Effector CD4-positive, alpha-beta T cell (primary cell): ENCODE measurements around the gene ST6GAL1.
"Not testable (repeated sequence)": the region's sequence is repeated elsewhere in the genome, so short reads cannot be mapped to it uniquely, and the experiment has no call there.

Experiments
- DNase-seq: peaks from one replicate; pipeline ENCODE4 v3.0.0-alpha.2; 2020

ST6GAL1 gene

GRCh38 chr3:186971106-186971505, 40.8 kb downstream of the ST6GAL1 start:
- not testable (repeated sequence) for DNase-seq

- DNase-seq, result no peak
Measured at GRCh38 chr3:186971578-186971977, 41.3 kb downstream of the ST6GAL1 start.

GRCh38 chr3:186973702-186974101, 43.4 kb downstream of the ST6GAL1 start:
- no peak for DNase-seq

GRCh38 chr3:186974824-186975313, 44.5 kb downstream of the ST6GAL1 start:
- DNase-seq, result no peak

- DNase-seq, result no peak
Measured at GRCh38 chr3:186975726-186976125, 45.4 kb downstream of the ST6GAL1 start.

- no peak for DNase-seq
Measured at GRCh38 chr3:186976837-186977750, 46.8 kb downstream of the ST6GAL1 start.

GRCh38 chr3:186978712-186979111, 48.4 kb downstream of the ST6GAL1 start:
- DNase-seq, result no peak

GRCh38 chr3:186979852-186980251, 49.5 kb downstream of the ST6GAL1 start:
- DNase-seq, result no peak

- DNase-seq, result no peak
Measured at GRCh38 chr3:186980989-186981388, 50.7 kb downstream of the ST6GAL1 start.

GRCh38 chr3:186983659-186984058, 53.3 kb downstream of the ST6GAL1 start:
- no peak for DNase-seq

- DNase-seq, result no peak
Measured at GRCh38 chr3:186984064-186984463, 53.7 kb downstream of the ST6GAL1 start.

GRCh38 chr3:186985661-186986364, 55.5 kb downstream of the ST6GAL1 start:
- DNase-seq, result no peak

GRCh38 chr3:186986406-186986805, 56.1 kb downstream of the ST6GAL1 start:
- no peak for DNase-seq

- no peak for DNase-seq
Measured at GRCh38 chr3:186986816-186987215, 56.5 kb downstream of the ST6GAL1 start.

GRCh38 chr3:186988806-186989205, 58.5 kb downstream of the ST6GAL1 start:
- DNase-seq, result no peak

- DNase-seq, result no peak
Measured at GRCh38 chr3:186989429-186989828, 59.1 kb downstream of the ST6GAL1 start.

GRCh38 chr3:186990277-186990676, 60.0 kb downstream of the ST6GAL1 start:
- no peak for DNase-seq

- no peak for DNase-seq
Measured at GRCh38 chr3:186990878-186991308, 60.6 kb downstream of the ST6GAL1 start.

GRCh38 chr3:186991470-186991869, 61.1 kb downstream of the ST6GAL1 start:
- DNase-seq, result no peak

GRCh38 chr3:186992096-186992495, 61.8 kb downstream of the ST6GAL1 start:
- not testable (repeated sequence) for DNase-seq

GRCh38 chr3:186993210-186993782, 63.0 kb downstream of the ST6GAL1 start:
- DNase-seq, result no peak

GRCh38 chr3:186994000-186994955, 64.0 kb downstream of the ST6GAL1 start:
- no peak for DNase-seq
